ENCODE results near the gene HES5.

The HES5 gene

DNA sequence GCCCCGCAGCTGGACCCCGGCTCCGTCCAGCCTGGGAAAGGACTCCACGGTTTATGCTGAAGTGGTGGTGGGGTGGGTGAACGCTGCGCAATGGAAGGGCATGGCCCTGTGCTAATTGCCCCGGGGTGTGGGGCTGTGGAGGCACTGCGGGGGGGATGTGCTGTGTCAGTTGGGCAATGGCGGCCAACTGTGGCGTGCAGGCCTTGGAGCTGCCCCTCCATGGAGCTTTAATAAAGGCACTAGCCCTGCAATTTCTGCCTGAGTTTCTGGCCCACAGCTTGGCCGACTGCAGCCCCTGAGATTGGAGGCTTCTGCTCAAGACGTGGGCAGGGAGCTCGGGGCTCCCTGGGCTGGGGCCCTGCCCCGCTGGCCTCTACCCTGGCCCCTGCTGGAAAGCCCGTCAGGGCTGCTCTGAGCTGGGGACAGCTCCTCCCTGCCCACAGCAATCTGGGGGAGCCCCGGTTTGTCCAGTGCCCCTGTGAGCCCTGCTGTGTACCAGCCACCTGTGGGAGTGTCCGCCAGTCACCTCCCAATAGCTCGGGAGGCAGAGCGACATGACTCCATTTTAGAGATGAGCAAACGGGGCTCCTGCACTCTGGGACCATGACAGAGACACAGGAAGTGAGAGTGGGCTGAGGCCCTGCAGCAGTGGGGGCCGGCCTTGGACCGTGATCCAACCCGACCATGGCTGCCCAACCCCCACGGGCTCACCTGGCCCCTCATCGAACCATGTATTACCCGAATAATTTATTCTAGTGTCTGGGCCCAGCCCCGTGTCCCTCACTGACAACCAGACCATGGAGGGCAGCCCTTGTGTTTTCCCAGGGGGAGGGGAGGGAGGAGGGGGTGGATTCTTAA is 17.4 kb upstream of the HES5 start:
- peak overlapping the region in 3 of 5 donors; percentile 58 to 70 (median 60) for H3K9ac ChIP-seq (ENCODE audit: low read length in 5 of 5)
- H3K36me3 ChIP-seq (ENCODE audit: control insufficient read depth in 5 of 5, insufficient read depth in 5 of 5, low read length in 5 of 5) = no peaks in the 10 kb centered on the region
- no peaks in the 10 kb centered on the region for H3K9me3 ChIP-seq (ENCODE audit: control insufficient read depth in 5 of 5, low read length in 5 of 5)
- peaks cover 0 to 18% (median 12%) of the 10 kb centered on the region in 5 donors for H3K27me3 ChIP-seq (ENCODE audit: control insufficient read depth in 5 of 5, insufficient read depth in 4 of 5, low read length in 5 of 5)
- H3K4me1 ChIP-seq (ENCODE audit: control insufficient read depth in 5 of 5, insufficient read depth in 5 of 5, low read length in 5 of 5) = peaks cover 3 to 73% (median 60%) of the 10 kb centered on the region in 5 donors
- H3K4me3 ChIP-seq (ENCODE audit: low read depth in 1 of 5, low read length in 5 of 5) = peak overlapping the region in 4 of 5 donors; percentile 25 to 68 (median 49)
- peak overlapping the region; percentile 95 for H3K27ac ChIP-seq (ENCODE audit: low read depth, low read length)

DNA sequence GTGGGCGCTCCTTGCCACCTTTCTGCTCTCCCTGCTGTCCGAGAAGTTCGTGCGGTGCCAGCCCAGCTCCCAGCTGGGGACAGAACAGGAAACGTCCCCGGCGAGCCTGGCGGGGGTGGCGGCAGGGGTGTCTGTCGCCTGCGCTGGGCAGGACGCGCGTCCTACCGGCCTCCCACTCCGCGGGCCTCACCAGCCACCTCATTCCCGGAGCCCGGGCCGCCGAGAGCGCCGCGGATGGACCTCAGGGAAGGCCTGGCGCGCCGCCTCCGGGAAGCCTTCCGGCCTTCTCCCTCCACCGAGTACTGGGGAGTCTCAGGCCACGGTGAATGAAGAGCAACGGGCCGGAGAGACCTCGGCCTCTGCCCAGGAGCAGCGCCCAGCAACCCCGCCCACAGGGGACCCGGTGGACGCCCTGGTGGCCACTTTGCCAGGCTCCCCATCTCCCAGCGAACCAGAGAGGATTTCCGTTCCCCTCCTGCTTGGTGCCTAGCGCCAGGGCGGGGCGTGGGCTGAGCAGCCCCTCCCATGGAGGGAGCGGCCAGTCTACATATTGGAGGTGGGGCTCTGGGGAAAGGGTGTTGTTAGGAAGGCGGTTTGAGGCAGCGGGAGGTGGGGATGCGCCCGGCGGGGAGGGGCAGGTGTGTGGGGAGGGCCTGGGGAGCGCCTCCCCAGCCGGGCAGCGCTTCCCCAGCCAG is 16.6 kb upstream of the HES5 start:
- no peaks in the 10 kb centered on the region for H3K9me3 ChIP-seq (ENCODE audit: control insufficient read depth in 5 of 5, low read length in 5 of 5)
- H3K4me1 ChIP-seq (ENCODE audit: control insufficient read depth in 5 of 5, insufficient read depth in 5 of 5, low read length in 5 of 5) = peaks cover 3 to 75% (median 60%) of the 10 kb centered on the region in 5 donors
- peaks cover 0 to 23% (median 15%) of the 10 kb centered on the region in 5 donors for H3K27me3 ChIP-seq (ENCODE audit: control insufficient read depth in 5 of 5, insufficient read depth in 4 of 5, low read length in 5 of 5)
- H3K4me3 ChIP-seq (ENCODE audit: low read depth in 1 of 5, low read length in 5 of 5) = peak overlapping the region in 4 of 5 donors; percentile 39 to 68 (median 54)
- peak overlapping the region; percentile 95 for H3K27ac ChIP-seq (ENCODE audit: low read depth, low read length)
- H3K36me3 ChIP-seq (ENCODE audit: control insufficient read depth in 5 of 5, insufficient read depth in 5 of 5, low read length in 5 of 5) = no peaks in the 10 kb centered on the region
- peak overlapping the region in 4 of 5 donors; percentile 20 to 69 (median 38) for H3K9ac ChIP-seq (ENCODE audit: low read length in 5 of 5)

DNA sequence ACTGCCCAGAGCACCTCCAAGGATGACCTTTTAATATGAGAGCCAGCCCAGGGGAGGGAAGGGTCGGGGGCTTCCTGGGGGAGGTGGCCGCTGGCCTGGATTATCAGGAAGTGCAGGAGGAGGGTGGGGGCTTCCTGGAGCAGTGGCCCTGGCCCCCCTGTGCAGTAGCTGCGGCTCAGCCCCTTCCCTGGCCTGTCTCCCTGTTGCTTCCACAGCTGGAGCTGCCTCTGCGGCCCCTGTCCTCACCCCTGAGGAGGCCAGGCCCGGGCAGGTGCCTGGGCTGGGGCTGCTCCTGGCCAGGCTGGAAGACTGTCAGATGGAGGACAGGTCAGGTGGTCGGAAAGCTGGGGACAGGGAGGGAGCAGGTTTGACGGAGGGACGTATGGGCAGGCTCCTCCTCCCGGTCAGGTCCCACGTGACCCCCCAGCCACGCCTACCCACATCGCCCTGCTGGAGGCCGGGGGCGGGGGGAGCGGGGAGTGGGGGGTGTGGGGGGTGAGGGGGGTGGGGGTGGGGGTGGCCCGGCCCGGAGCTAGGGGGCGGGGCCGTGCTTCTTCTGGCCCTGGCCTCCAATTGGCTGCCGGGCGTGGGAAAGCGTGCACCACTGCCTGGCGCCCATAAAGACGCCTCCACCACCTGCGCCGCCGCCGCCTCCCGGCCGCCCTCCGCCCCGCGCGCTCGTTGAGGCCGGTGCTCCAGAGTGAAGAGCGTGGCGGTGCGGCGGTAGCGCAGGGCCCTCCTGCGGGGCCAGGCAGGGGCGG is 15.9 kb upstream of the HES5 start:
- Histone ChIP-seq H3K36me3 (ENCODE audit: control insufficient read depth in 5 of 5, insufficient read depth in 5 of 5, low read length in 5 of 5) (no peaks in the 10 kb centered on the region), H3K4me3 (ENCODE audit: low read depth in 1 of 5, low read length in 5 of 5) (peak overlapping the region in 3 of 5 donors; percentile 48 to 68 (median 59)), H3K4me1 (ENCODE audit: control insufficient read depth in 5 of 5, insufficient read depth in 5 of 5, low read length in 5 of 5) (peaks cover 3 to 74% (median 60%) of the 10 kb centered on the region in 5 donors), H3K9ac (ENCODE audit: low read length in 5 of 5) (peak overlapping the region in 3 of 5 donors; percentile 20 to 69 (median 56)), H3K27ac (ENCODE audit: low read depth, low read length) (peak overlapping the region; percentile 95), H3K9me3 (ENCODE audit: control insufficient read depth in 5 of 5, low read length in 5 of 5) (no peaks in the 10 kb centered on the region), H3K27me3 (ENCODE audit: control insufficient read depth in 5 of 5, insufficient read depth in 4 of 5, low read length in 5 of 5) (peaks cover 0 to 25% (median 18%) of the 10 kb centered on the region in 5 donors)

DNA sequence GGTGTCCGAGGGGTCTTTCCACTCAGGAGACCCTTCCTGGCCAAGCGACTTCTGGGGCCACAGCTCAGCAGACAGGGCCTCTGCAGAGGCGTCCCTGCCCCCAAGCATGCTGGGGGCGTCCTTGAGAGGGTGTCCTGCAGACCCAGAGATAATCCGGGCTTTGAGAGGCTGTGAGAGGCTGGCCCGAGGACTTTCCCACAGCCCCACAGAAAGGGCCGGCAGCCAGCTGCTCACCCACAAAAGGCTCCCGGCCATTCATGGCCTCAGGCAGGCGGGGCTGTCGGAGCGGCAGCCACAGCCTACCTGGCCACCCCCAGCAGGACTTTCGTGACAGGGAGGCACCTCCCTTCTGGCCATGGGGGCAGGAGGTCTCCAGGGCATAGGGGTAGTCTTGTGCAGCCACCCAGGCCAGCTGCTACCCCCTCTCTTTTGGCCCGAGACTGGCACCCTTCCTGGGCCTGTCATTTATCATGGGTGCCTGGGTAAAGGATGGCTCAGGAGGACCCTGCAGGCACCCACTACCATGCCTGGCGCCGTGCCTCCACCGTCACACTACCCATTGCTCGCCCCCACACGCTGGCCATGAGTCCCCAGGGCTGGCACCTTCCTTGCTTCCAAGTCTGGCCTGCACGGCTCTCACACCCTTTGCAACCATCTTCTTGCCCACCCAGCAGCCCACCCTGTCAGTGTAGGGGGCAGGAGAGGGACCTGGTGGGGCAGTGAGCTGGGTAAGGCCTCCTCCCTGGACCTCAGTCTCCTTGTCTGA is 15.0 kb upstream of the HES5 start:
- no peak overlapping the region for H3K9ac ChIP-seq (ENCODE audit: low read length in 5 of 5)
- H3K27ac ChIP-seq (ENCODE audit: low read depth, low read length) = no peak overlapping the region
- no peaks in the 10 kb centered on the region for H3K9me3 ChIP-seq (ENCODE audit: control insufficient read depth in 5 of 5, low read length in 5 of 5)
- peaks cover 3 to 71% (median 56%) of the 10 kb centered on the region in 5 donors for H3K4me1 ChIP-seq (ENCODE audit: control insufficient read depth in 5 of 5, insufficient read depth in 5 of 5, low read length in 5 of 5)
- peaks cover 0 to 29% (median 21%) of the 10 kb centered on the region in 5 donors for H3K27me3 ChIP-seq (ENCODE audit: control insufficient read depth in 5 of 5, insufficient read depth in 4 of 5, low read length in 5 of 5)
- no peaks in the 10 kb centered on the region for H3K36me3 ChIP-seq (ENCODE audit: control insufficient read depth in 5 of 5, insufficient read depth in 5 of 5, low read length in 5 of 5)
- no peak overlapping the region for H3K4me3 ChIP-seq (ENCODE audit: low read depth in 1 of 5, low read length in 5 of 5)

DNA sequence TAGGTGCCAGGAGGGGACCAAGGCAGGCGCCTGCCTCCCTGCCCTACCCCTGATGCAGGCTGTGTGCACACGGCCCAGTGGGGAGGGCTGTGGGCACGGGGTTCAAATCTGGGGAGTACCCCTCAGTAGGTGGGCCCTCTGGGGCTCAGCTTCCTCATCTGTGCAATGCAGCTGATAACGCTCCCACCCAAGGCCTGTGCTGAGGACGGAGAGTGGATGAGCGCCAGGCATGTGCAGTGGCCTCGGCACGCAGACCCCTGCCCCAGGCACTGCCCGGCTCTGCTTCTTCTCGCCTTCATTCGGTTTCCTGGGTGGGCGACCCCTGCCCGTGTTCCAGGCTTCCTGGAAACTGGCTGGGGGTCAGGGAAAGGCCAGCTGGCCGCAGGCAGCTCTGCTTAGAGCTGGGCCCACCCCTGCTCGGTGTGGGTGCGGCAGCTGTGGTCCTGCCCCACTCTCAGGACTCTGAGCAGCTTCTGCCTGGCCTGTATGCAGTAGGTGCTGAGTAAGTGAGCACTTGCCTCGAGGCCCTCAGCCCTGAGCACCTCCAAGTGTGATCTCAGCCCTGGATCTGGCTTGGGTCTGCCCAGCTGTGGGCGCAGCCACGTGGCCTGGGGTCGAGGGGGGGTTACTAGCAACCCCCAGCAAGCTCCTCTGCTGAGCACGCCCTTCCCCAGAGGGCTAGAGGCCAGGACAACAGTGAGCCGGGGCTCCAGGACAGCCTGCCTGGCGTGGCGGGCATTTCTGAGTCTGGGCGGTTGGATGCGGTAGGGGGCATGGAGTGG is 14.2 kb upstream of the HES5 start:
- Histone ChIP-seq H3K27me3 (ENCODE audit: control insufficient read depth in 5 of 5, insufficient read depth in 4 of 5, low read length in 5 of 5) (peaks cover 5 to 29% (median 22%) of the 10 kb centered on the region in 5 donors), H3K36me3 (ENCODE audit: control insufficient read depth in 5 of 5, insufficient read depth in 5 of 5, low read length in 5 of 5) (no peaks in the 10 kb centered on the region), H3K27ac (ENCODE audit: low read depth, low read length) (no peak overlapping the region), H3K4me3 (ENCODE audit: low read depth in 1 of 5, low read length in 5 of 5) (no peak overlapping the region), H3K9ac (ENCODE audit: low read length in 5 of 5) (no peak overlapping the region), H3K9me3 (ENCODE audit: control insufficient read depth in 5 of 5, low read length in 5 of 5) (no peaks in the 10 kb centered on the region), H3K4me1 (ENCODE audit: control insufficient read depth in 5 of 5, insufficient read depth in 5 of 5, low read length in 5 of 5) (peaks cover 3 to 64% (median 48%) of the 10 kb centered on the region in 5 donors)

DNA sequence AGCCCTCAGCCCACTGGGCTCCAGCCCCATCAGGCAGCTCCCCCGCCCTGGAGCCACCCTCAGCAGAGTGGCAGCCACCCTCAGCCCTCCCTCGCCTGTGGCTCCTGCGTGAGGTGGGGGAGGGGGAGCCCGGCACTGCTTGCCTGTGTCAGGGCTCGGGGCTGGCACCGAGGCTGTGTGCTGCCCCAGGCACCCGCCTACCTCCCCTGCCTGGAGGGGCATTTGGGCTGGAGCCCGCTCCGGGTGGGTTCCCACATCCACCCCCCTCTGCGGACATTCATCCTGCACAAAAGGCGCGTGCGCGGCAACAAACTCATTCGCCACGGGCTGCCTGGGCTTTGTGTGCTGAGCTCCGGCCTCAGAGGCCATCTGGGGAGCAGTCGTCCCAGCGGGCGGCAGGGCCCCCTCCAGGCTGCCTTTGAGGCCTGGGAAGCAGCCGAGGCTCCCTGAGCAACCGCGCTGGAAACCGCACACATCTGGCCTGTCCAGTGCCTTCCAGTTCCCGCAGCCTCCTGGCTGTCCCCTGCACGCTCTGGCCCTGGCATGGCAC is 13.6 kb upstream of the HES5 start:
- no peak overlapping the region for H3K27ac ChIP-seq (ENCODE audit: low read depth, low read length)
- peaks cover 8 to 32% (median 27%) of the 10 kb centered on the region in 5 donors for H3K27me3 ChIP-seq (ENCODE audit: control insufficient read depth in 5 of 5, insufficient read depth in 4 of 5, low read length in 5 of 5)
- H3K9me3 ChIP-seq (ENCODE audit: control insufficient read depth in 5 of 5, low read length in 5 of 5) = no peaks in the 10 kb centered on the region
- H3K4me1 ChIP-seq (ENCODE audit: control insufficient read depth in 5 of 5, insufficient read depth in 5 of 5, low read length in 5 of 5) = peaks cover 3 to 59% (median 42%) of the 10 kb centered on the region in 5 donors
- H3K4me3 ChIP-seq (ENCODE audit: low read depth in 1 of 5, low read length in 5 of 5) = no peak overlapping the region
- no peaks in the 10 kb centered on the region for H3K36me3 ChIP-seq (ENCODE audit: control insufficient read depth in 5 of 5, insufficient read depth in 5 of 5, low read length in 5 of 5)
- H3K9ac ChIP-seq (ENCODE audit: low read length in 5 of 5) = no peak overlapping the region

DNA sequence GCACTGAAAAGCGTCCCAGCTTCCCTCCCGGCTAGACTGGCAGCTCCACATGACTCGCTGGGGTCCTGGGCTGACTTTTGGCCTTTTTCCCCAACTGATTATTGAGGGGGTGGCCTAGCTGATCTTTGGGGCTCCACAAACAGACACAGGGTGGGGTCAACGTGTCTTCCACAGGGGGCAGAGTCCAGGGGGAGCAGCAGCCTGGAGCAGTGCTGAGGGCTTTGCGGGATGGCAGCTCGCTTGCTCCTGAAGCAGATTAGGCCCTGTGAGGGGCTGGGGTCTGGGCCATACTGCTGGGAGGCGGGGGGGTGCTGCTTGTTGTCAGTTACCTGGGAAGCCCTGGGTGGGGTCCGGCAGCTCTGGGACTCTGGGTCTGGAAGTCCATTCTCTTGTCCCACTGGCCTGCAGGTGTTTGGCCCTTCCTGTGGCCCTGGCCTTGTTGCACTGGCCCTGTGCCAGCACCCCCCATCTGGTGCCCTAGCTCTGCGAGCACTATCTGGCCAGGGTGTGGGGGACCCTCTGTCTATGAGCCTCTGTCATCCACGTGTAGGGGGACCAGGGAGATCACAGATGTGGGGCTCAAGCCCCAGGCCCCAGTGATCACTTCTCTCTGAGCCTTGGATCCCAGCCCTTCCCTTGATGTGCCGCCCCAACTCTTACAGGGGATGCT is 12.3 kb upstream of the HES5 start:
- Histone ChIP-seq H3K9ac (ENCODE audit: low read length in 5 of 5) (no peak overlapping the region), H3K27me3 (ENCODE audit: control insufficient read depth in 5 of 5, insufficient read depth in 4 of 5, low read length in 5 of 5) (peaks cover 15 to 44% (median 37%) of the 10 kb centered on the region in 5 donors), H3K9me3 (ENCODE audit: control insufficient read depth in 5 of 5, low read length in 5 of 5) (no peaks in the 10 kb centered on the region), H3K36me3 (ENCODE audit: control insufficient read depth in 5 of 5, insufficient read depth in 5 of 5, low read length in 5 of 5) (no peaks in the 10 kb centered on the region), H3K4me3 (ENCODE audit: low read depth in 1 of 5, low read length in 5 of 5) (no peak overlapping the region), H3K4me1 (ENCODE audit: control insufficient read depth in 5 of 5, insufficient read depth in 5 of 5, low read length in 5 of 5) (peaks cover 1 to 47% (median 30%) of the 10 kb centered on the region in 5 donors), H3K27ac (ENCODE audit: low read depth, low read length) (no peak overlapping the region)

DNA sequence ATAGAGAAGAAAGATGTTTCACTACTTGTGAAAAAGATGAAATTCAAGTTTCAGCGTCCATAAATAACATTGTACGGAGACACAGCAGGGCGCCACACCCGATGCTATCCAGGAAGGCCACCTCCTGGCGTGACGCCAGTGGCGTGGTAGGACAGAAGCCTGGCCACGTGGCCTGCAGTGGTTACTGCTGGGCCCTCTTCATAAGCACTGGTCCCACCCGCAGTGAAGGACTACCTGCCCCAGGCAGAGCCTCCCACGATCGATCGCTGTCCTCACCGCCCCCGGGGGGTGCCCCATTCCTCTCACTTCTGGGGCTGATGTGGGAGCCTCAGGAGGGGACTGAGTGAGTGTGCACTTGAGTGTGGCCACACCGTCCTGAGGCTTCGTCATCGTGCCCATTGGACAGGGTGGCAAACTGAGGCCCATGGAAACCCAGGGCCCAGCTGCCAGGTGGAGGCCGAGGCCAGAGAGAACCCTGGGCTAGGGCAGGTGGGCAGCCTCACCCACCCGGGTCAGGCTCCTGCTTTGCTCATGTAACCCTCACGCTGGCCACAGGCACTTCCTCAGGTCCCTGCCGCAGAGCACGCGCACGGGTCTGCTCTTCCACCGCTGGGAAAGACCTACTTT is 11.7 kb upstream of the HES5 start:
- Histone ChIP-seq H3K27me3 (ENCODE audit: control insufficient read depth in 5 of 5, insufficient read depth in 4 of 5, low read length in 5 of 5) (peaks cover 20 to 48% (median 35%) of the 10 kb centered on the region in 5 donors), H3K9ac (ENCODE audit: low read length in 5 of 5) (no peak overlapping the region), H3K36me3 (ENCODE audit: control insufficient read depth in 5 of 5, insufficient read depth in 5 of 5, low read length in 5 of 5) (no peaks in the 10 kb centered on the region), H3K27ac (ENCODE audit: low read depth, low read length) (no peak overlapping the region), H3K9me3 (ENCODE audit: control insufficient read depth in 5 of 5, low read length in 5 of 5) (no peaks in the 10 kb centered on the region), H3K4me1 (ENCODE audit: control insufficient read depth in 5 of 5, insufficient read depth in 5 of 5, low read length in 5 of 5) (peaks cover 1 to 41% (median 24%) of the 10 kb centered on the region in 5 donors), H3K4me3 (ENCODE audit: low read depth in 1 of 5, low read length in 5 of 5) (no peak overlapping the region)
